ENCODE data around the gene ACO2.

The ACO2 gene

GRCh38 chr22:41488596-41489385 lies 19.9 kb downstream of the ACO2 start:
- no peak for DNase-seq (ENCODE audit: low read depth in 2 of 2)

- DNase-seq (ENCODE audit: low read depth in 2 of 2): no peak
Measured at GRCh38 chr22:41491374-41492100, 22.6 kb downstream of the ACO2 start.

DNA sequence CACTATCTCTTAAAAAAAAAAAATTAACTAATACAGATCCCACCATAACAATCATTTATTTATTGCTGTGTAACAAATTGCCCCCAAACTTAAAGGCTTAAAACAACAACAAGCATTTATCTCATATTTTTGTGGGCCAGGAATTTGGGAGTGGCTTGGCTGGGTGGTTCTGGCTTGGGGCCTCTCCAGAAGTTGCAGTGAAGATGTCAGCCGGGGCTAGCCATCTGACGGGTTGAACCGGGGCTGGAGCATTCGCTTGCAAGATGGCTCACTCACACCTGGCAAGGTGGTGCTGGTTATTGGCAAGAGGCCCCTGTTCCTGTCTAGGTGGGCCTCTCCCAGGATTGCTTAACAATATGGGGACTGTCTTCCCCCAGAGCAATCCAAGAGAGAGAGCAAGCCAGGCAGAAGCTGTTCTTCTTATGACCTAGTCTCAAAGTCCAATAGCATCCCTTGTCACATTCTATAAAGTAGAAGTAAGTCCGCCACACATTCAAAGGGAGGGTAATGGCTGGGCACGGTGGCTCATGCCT lies 29.5 kb downstream of the ACO2 start:
- DNase-seq (ENCODE audit: low read depth in 2 of 2): no peak

DNA sequence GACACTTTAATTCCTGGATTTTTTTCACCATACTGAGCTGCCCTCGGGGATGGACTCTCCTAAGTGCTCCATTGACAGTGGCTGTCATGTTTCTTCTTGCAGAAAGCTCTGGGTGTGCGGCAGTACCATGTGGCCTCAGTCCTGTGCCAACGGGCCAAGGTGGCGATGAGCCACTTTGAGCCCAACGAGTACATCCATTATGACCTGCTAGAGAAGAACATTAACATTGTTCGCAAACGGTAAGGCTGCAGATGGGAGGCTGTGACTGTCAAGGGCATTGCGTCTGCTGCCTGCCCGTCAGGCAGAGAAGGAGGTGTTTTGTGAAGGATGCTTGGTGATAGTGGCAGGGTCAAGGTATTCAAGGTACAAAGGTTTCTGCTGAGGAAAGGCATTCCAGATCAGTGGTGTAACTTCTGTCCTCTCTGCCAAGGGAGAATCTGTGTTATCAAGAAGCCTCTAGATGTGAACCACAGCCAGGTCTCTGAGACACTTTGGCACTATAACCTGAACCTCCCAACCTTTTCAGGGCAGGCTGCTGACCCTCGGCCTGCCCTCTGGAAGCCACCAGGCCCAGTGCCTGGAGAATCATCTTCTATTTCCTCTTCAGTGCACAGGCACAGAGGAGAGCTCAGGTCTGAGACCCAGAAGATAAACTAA lies 30.8 kb downstream of the ACO2 start:
- DNase-seq (ENCODE audit: low read depth in 2 of 2): no peak

GRCh38 chr22:41500303-41500702 lies 31.4 kb downstream of the ACO2 start:
- DNase-seq (ENCODE audit: low read depth in 2 of 2): no peak

DNA sequence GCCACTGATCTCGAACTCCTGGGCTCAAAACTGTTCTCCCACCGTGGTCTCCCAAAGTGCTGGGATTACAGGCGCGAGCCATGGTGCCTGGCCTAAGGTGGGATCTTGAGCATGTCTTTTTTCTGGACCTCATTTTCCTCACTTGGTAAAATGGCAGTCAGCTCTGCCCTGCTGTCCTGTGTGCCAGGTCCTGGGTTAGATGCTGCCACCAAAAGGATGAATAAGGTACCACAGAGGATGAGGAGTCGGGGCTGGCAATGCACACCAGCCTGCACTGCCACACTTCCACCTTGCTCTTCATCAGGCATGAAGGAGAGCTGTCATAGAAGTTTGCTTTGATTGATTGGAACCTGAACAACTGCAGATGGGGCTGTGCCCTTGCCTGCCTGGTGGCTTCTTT lies 32.3 kb downstream of the ACO2 start:
- no peak for DNase-seq (ENCODE audit: low read depth in 2 of 2)

DNA sequence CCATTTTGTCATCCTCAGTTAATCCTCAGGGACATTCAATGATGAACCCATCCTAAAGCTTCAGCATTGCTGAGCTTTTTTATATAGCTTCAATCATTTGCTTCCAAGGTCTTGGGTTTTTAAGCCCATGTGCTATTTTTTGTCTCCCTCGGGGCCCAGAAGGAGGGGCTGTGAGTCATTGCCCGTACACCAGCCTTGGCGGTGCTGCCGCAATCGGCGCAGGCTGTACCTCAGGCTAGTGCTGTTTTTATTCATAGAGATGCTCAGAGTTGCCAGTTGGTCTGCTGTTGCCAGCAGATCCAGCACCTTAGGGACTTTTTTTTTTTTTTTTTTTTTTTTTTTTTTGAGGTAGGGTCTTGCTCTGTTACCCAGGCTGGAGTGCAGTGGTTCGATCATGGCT lies 35.5 kb downstream of the ACO2 start:
- DNase-seq (ENCODE audit: low read depth in 2 of 2): no peak

DNA sequence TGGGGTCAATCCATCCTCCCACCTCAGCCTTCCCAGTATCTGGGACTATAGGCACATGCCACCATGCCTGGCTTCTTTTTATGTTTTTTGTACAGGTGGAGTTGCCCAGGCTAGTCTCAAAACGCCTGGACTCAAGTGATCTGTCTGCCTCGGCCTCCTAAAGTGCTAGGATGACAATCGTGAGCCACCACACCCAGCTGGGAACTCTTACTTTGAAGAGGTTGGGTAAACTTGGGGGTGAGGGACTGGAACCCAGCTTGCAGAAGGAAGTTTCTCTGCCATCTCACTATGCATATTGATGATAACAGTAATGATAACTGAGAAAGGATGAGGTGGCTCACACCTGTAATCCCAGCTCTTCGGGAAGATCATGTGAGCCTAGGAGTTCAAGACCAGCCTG lies 35.9 kb downstream of the ACO2 start:
- no peak for DNase-seq (ENCODE audit: low read depth in 2 of 2)

- DNase-seq (ENCODE audit: low read depth in 2 of 2): no peak
Measured at GRCh38 chr22:41505511-41506220, 36.7 kb downstream of the ACO2 start.

- no peak for DNase-seq (ENCODE audit: low read depth in 2 of 2)
Measured at GRCh38 chr22:41507330-41508063, 38.6 kb downstream of the ACO2 start.

GRCh38 chr22:41508770-41509170 lies 39.9 kb downstream of the ACO2 start:
- DNase-seq (ENCODE audit: low read depth in 2 of 2): no peak

DNA sequence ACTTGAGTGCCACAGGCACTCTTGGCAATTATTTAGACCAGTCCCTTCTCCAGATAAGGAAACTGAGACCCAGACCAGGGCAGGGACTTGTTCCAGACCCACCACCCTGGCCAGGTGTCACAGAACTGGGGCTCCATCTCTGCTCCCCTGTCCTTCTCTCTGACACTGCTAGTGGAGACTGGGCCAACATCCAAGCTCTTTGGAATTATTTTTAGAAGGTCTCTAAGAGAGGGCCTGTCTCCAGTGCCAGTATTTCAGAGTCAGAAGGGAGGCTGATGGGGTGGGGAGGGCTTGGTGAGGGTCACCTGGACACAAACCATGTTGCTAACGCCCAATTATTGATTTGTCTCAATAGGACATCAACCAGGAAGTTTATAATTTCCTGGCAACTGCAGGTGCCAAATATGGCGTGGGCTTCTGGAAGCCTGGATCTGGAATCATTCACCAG lies 42.6 kb downstream of the ACO2 start:
- no peak for DNase-seq (ENCODE audit: low read depth in 2 of 2)

- DNase-seq (ENCODE audit: low read depth in 2 of 2): no peak
Measured at GRCh38 chr22:41512421-41513194, 43.7 kb downstream of the ACO2 start.

DNA sequence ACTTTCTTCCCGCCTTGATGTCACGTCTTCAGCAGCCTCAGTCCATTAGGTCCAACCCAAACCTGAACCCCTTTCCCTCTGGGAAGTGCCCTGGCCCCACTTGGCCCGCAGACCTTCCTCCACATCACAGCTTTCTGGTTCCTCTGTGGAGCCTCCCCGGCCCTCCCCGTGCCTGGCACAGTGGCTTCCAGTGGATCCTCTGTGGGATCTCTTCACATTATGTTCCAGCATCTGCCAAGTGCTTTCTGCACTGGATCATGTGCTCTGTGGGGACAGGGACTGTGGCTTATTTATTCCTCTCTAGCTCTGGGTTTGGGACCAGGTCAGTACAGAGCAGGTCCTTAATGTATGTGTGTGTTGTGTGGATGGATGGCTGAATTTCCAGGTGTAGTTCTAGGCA lies 44.5 kb downstream of the ACO2 start:
- DNase-seq (ENCODE audit: low read depth in 2 of 2): no peak

DNA sequence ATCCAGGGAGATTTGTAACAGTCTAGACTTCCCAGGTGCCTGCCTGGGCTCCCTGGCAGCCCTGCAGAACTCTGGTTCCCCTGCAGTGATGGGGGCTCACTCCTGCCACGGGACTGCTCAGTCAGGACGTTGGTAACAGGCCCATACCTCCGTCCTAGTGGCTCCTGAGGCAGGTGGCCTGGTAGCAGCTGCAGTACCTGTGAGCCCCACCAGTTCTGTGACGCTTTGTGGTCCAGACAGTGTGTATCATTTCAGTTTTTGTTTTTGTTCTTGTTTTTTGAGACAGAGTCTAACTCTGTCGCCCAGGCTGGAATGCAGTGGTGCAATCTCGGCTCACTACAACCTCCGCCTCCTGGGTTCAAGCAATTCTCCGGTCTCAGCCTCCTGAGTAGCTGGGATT lies 47.5 kb downstream of the ACO2 start:
- DNase-seq (ENCODE audit: low read depth in 2 of 2): no peak

DNA sequence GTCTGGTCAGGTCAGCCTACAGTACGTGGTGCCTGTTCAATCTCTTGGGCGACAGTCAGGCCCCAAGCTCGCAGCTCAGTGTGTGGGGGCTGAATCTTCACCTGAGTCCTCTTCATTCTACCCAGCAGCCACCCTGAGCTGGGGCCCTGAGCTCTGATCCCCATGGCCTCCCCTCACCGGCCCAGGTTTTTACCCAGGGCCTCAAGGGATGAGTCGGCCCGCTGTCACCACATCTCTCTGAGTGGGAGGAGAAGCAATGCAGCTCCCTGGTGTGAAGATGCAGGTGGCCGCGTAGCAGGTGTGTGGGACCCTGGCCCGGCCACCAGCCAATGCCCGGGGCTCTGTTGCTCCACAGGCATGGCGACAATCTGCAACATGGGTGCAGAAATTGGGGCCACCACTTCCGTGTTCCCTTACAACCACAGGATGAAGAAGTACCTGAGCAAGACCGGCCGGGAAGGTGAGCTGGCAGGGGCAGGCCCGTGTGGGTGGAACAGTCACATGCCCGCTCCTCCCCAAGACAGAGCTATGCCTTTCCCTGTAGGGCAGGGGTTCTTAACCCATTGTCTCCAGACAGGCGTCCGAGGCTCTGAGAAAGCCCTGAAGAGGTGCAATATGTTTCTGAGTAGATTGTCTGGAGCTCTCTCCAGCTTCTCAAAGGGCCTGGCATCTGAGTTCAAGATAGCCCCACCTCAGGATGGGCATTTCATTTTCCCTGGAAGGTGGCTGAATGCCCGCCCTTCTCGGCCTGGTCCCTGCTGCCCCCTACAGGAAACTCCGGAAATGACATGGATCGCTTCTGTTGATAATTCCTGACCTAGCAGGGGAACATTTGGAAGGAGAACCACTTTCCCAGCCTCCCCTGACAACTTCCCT lies 48.5 kb downstream of the ACO2 start:
- DNase-seq (ENCODE audit: low read depth in 2 of 2): no peak

GRCh38 chr22:41518048-41518347 lies 49.1 kb downstream of the ACO2 start:
- no peak for DNase-seq (ENCODE audit: low read depth in 2 of 2)

DNA sequence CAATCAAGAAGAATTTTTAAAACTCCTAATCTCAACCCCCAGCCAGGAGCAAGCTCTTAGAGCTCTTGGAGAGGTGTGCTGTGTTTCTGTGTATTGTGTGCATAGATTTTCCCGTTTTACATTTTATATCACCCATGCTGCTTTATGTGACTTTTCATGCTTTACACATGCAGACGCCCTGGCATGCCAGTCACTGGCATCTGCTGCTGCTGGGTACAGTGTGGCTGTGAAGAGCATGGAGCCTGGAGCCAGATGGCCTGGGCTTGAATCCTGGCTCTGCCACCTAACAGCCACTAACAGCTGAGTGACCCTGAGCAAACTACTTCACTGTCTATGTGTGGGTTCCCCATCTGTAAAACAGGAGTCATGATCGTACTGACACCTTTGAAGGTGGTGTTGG lies 52.2 kb downstream of the ACO2 start:
- no peak for DNase-seq (ENCODE audit: low read depth in 2 of 2)

DNA sequence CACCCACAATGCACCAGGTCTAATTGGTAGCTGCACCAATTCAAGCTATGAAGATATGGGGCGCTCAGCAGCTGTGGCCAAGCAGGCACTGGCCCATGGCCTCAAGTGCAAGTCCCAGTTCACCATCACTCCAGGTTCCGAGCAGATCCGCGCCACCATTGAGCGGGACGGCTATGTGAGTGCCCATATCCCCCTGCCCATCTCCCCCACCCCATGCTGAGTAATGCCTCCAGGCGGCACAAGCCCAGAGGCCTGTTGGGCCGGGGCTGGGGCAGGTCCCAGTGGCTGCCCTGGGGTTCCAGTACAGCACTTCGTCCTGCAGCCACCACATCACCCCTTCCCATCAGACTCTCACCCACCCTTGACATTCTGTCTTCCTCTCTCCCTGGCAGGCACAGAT lies 53.9 kb downstream of the ACO2 start:
- DNase-seq (ENCODE audit: low read depth in 2 of 2): no peak

Data from stimulated activated CD8-positive, alpha-beta memory T cell treated with anti-CD3 and anti-CD28 coated beads, Interleukin-7, amount 100 ng/mL, for 4 hours (primary cell).